Loucy (cell line): Measurements from ENCODE around the gene SLC1A6.

Source experiments
- H2AFZ ChIP-seq: fragments of 200-600 bp; sonication (generic); 2 replicates; pipeline ENCODE4 v1.6.0; 2016; ENCODE audit warnings: antibody characterized with exemption, mild to moderate bottlenecking, low read length, moderate library complexity
- H3F3A ChIP-seq: fragments of 200-600 bp; 2 replicates; pipeline ENCODE4 v1.6.0; 2016; ENCODE audit warnings: antibody characterized with exemption, low read depth, mild to moderate bottlenecking
- H3K27me3 ChIP-seq: fragments of 200-600 bp; sonication (generic); 2 replicates; pipeline ENCODE4 v1.6.1; 2014; ENCODE audit warnings: low read length, mild to moderate bottlenecking; ENCODE audit not compliant: insufficient read depth, poor library complexity, severe bottlenecking
- H3K36me3 ChIP-seq: fragments of 200-600 bp; sonication (generic); 2 replicates; pipeline ENCODE4 v1.6.1; 2016; ENCODE audit warnings: low read length; ENCODE audit not compliant: insufficient read depth
- H3K4me1 ChIP-seq: fragments of 200-600 bp; sonication (generic); 2 replicates; pipeline ENCODE4 v1.5.1; 2014; ENCODE audit warnings: low read length, mild to moderate bottlenecking; ENCODE audit not compliant: insufficient read depth, poor library complexity, severe bottlenecking
- H3K4me2 ChIP-seq: fragments of 200-600 bp; sonication (generic); 2 replicates; pipeline ENCODE4 v1.6.0; 2014; ENCODE audit warnings: antibody characterized with exemption, low read length, low read depth, mild to moderate bottlenecking; ENCODE audit not compliant: poor library complexity, severe bottlenecking
- H3K4me3 ChIP-seq: fragments of 200-600 bp; sonication (generic); 2 replicates; pipeline ENCODE4 v1.5.1; 2014; ENCODE audit warnings: low read length, mild to moderate bottlenecking, mixed read lengths; ENCODE audit not compliant: poor library complexity, severe bottlenecking
- H3K79me2 ChIP-seq: fragments of 200-600 bp; sonication (generic); 2 replicates; pipeline ENCODE4 v1.6.1; 2014; ENCODE audit warnings: low read length; ENCODE audit not compliant: insufficient read depth
- H3K9ac ChIP-seq: fragments of 200-600 bp; sonication (generic); 2 replicates; pipeline ENCODE4 v1.6.0; 2014; ENCODE audit warnings: mild to moderate bottlenecking, low read depth, low read length, moderate library complexity; ENCODE audit not compliant: poor library complexity, severe bottlenecking
- H3K9me2 ChIP-seq: fragments of 200-600 bp; sonication (generic); replicated peaks from 2 replicates; pipeline ENCODE4 v1.6.1; 2016; ENCODE audit warnings: low read depth, low read length, mixed read lengths
- H3K9me3 ChIP-seq: fragments of 200-600 bp; sonication (generic); 2 replicates; pipeline ENCODE4 v1.6.1; 2014; ENCODE audit warnings: mild to moderate bottlenecking, antibody characterized with exemption, low read length, low read depth; ENCODE audit not compliant: insufficient read depth
- H4K20me1 ChIP-seq: fragments of 200-600 bp; sonication (generic); 2 replicates; pipeline ENCODE4 v1.6.0; 2014; ENCODE audit warnings: antibody characterized with exemption, low read length, mild to moderate bottlenecking; ENCODE audit not compliant: insufficient read depth, poor library complexity, severe bottlenecking
- EZH2phosphoT487 ChIP-seq: fragments of 200-600 bp; IDR thresholded peaks from 2 replicates; pipeline ENCODE4 v1.6.1; 2018; ENCODE audit warnings: antibody characterized with exemption, mild to moderate bottlenecking, moderate library complexity, borderline replicate concordance
- TF ChIP-seq, protein P1 (sequence below): fragments of 200-600 bp; sonication (generic); conservative IDR thresholded peaks from 2 replicates; pipeline ENCODE4 v1.5.1; 2014; ENCODE audit warnings: mild to moderate bottlenecking, antibody characterized with exemption, low read length

SLC1A6 gene

GRCh38 chr19:14916848-14917247 is 62.8 kb downstream of the SLC1A6 start:
- H3K27me3 ChIP-seq = no peaks in the 10 kb centered on the region
- H4K20me1 ChIP-seq = no peaks in the 10 kb centered on the region
- no peak overlapping the region for H3K4me3 ChIP-seq

GRCh38 chr19:14915116-14915515 is 64.5 kb downstream of the SLC1A6 start:
- no peaks in the 10 kb centered on the region for H3K27me3 ChIP-seq
- no peak overlapping the region for H2AFZ ChIP-seq
- H3K9me3 ChIP-seq = no peaks in the 10 kb centered on the region
- TF ChIP-seq, protein P1, sequence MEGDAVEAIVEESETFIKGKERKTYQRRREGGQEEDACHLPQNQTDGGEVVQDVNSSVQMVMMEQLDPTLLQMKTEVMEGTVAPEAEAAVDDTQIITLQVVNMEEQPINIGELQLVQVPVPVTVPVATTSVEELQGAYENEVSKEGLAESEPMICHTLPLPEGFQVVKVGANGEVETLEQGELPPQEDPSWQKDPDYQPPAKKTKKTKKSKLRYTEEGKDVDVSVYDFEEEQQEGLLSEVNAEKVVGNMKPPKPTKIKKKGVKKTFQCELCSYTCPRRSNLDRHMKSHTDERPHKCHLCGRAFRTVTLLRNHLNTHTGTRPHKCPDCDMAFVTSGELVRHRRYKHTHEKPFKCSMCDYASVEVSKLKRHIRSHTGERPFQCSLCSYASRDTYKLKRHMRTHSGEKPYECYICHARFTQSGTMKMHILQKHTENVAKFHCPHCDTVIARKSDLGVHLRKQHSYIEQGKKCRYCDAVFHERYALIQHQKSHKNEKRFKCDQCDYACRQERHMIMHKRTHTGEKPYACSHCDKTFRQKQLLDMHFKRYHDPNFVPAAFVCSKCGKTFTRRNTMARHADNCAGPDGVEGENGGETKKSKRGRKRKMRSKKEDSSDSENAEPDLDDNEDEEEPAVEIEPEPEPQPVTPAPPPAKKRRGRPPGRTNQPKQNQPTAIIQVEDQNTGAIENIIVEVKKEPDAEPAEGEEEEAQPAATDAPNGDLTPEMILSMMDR = no peak
- no peak for TF ChIP-seq EZH2phosphoT487
- no peak overlapping the region for H3K4me3 ChIP-seq
- H3K79me2 ChIP-seq = no peaks in the 10 kb centered on the region
- H3K9me2 ChIP-seq = no peaks in the 10 kb centered on the region
- no peak overlapping the region for H3K4me2 ChIP-seq
- H3F3A ChIP-seq = no peaks in the 10 kb centered on the region
- no peaks in the 10 kb centered on the region for H4K20me1 ChIP-seq
- no peak overlapping the region for H3K9ac ChIP-seq
- no peaks in the 10 kb centered on the region for H3K36me3 ChIP-seq
- no peaks in the 10 kb centered on the region for H3K4me1 ChIP-seq

More at GRCh38 chr19:14916848-14917247, 62.8 kb downstream of the SLC1A6 start:
- Histone ChIP-seq H3K4me2 (no peak overlapping the region), H3K9me2 (no peaks in the 10 kb centered on the region), H3K9ac (no peak overlapping the region), H3K36me3 (no peaks in the 10 kb centered on the region), H3K4me1 (no peaks in the 10 kb centered on the region), H3F3A (no peaks in the 10 kb centered on the region), H3K79me2 (no peaks in the 10 kb centered on the region), H3K9me3 (no peaks in the 10 kb centered on the region), H2AFZ (no peak overlapping the region)
- TF ChIP-seq, protein P1 = no peak
- no peak for TF ChIP-seq EZH2phosphoT487

DNA sequence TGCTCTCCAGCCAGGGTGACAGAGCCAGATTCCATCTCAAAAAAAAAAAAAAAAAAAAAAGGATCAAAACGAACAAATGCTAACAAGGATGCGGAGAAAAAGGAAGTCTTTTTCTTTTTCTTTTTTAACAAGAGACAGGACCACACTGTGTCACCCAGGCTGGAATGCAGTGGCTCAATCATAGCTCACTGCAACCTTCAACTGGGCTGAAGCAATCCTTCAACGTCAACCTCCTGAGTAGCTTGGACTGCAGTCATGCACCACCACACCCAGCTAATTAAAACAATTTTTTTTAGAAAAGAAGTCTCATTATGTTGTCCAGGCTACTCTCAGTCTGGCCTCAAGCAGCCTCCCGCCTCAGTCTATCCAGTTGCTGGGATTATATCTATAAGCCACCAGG is 73.0 kb downstream of the SLC1A6 start:
- no peaks in the 10 kb centered on the region for H3K9me2 ChIP-seq
- H3K4me2 ChIP-seq = no peak overlapping the region
- no peaks in the 10 kb centered on the region for H3K27me3 ChIP-seq
- H3K79me2 ChIP-seq = no peaks in the 10 kb centered on the region
- no peaks in the 10 kb centered on the region for H3K4me1 ChIP-seq
- no peak overlapping the region for H3K9ac ChIP-seq
- TF ChIP-seq EZH2phosphoT487 = no peak
- TF ChIP-seq, protein P1 = no peak
- H3F3A ChIP-seq = no peaks in the 10 kb centered on the region
- H3K4me3 ChIP-seq = no peak overlapping the region
- H2AFZ ChIP-seq = no peak overlapping the region
- no peaks in the 10 kb centered on the region for H4K20me1 ChIP-seq
- H3K9me3 ChIP-seq = no peaks in the 10 kb centered on the region
- no peaks in the 10 kb centered on the region for H3K36me3 ChIP-seq
